Kidney (tissue), 14 donors: ENCODE measurements around the gene ICA1L. TPM values are rescaled to one million over a fixed set of nuclear protein-coding genes. Genes with fewer than 3 reads are reported as not detected.

Source experiments
- DNase-seq, 5 donors: peaks; one replicate each; pipeline ENCODE4 v3.0.0-alpha.2; 2013 to 2020
- FAIRE-seq: peaks from 2 replicates; lab custom pipeline; 2012; peaks lifted over from hg19 to GRCh38; lab: Jason Lieb, UNC
- H3K27ac ChIP-seq, 2 donors: one replicate each; pipeline ENCODE4 v1.7.0; 2013; ENCODE audit warnings: low read depth in 2 of 2, low read length in 2 of 2, inconsistent platforms in 1 of 2
- H3K27me3 ChIP-seq: one replicate; pipeline ENCODE4 v1.7.1; 2013; ENCODE audit warnings: low read length, inconsistent platforms; ENCODE audit not compliant: control insufficient read depth, insufficient read depth
- H3K36me3 ChIP-seq, 3 donors: one replicate each; pipeline versions ENCODE4 v1.7.0 to v1.7.1; 2013; ENCODE audit warnings: low read length in 3 of 3, control low read depth in 1 of 3, inconsistent platforms in 1 of 3; ENCODE audit not compliant: insufficient read depth in 3 of 3, control insufficient read depth in 2 of 3
- H3K4me1 ChIP-seq, 3 donors: one replicate each; pipeline versions ENCODE4 v1.7.0 to v1.7.1; 2013; ENCODE audit warnings: low read length in 3 of 3, inconsistent platforms in 1 of 3, low read depth in 1 of 3; ENCODE audit not compliant: control insufficient read depth in 2 of 3, insufficient read depth in 2 of 3
- H3K4me3 ChIP-seq, 3 donors: one replicate each; pipeline versions ENCODE4 v1.7.0 to v1.8.1; 2013; ENCODE audit warnings: low read length in 3 of 3, control low read depth in 1 of 3, inconsistent platforms in 1 of 3
- H3K9ac ChIP-seq, 3 donors: one replicate each; pipeline versions ENCODE4 v1.7.0 to v1.7.1; 2013; ENCODE audit warnings: low read length in 3 of 3, control low read depth in 1 of 3, inconsistent platforms in 1 of 3
- H3K9me3 ChIP-seq, 3 donors: one replicate each; pipeline versions ENCODE4 v1.7.0 to v1.7.1; 2013; ENCODE audit warnings: low read length in 3 of 3, control low read depth in 1 of 3, inconsistent platforms in 1 of 3; ENCODE audit not compliant: control insufficient read depth in 2 of 3, insufficient read depth in 1 of 3
- intact Hi-C: fragments of 100-400 bp; cut with DNase I; formaldehyde crosslinking; loops from one replicate; pipeline ENCODE4 v1.11.1; 2022
- polyA plus RNA-seq: library from polyadenylated mRNA; stranded (reverse); fragments of 350-450 nt; fragmentation: Illumina TruSeq; extraction: RNeasy Lipid Tissue Mini Kit (QIAGEN cat#74804); gene quantifications from one replicate; pipeline ENCODE4 v1.2.3, GENCODE V29; 2014; ENCODE audit warnings: low read depth, low replicate concordance; ENCODE audit not compliant: insufficient read depth
- total RNA-seq: library from RNA; stranded (reverse); fragmentation: NEBNext Ultra II Directional; extraction: Animal tissue kit (Norgen Biotek cat#: 25700); gene quantifications from one replicate; pipeline ENCODE4 v1.2.1, GENCODE V29; 2021
- TF ChIP-seq, protein P1 (sequence below): IDR thresholded peaks from 3 replicates; pipeline ENCODE4 v1.5.1; 2012; ENCODE audit warnings: mild to moderate bottlenecking, moderate library complexity, borderline replicate concordance; ENCODE audit not compliant: insufficient read depth; ENCODE audit errors: extremely low read depth
- donor health status: control.
- donor health status: control.
- donor health status: control.
- donor health status: control.
- donor health status: control.
- donor health status: DM: yes; HTN: yes; CAD: no.
- donor health status: Normal renal cell carcinoma (clear cell type).

Gene ICA1L
- total and polyA plus RNA-seq, 2 donors from 2014 or later, result 1.5 to 9.9 TPM

DNA sequence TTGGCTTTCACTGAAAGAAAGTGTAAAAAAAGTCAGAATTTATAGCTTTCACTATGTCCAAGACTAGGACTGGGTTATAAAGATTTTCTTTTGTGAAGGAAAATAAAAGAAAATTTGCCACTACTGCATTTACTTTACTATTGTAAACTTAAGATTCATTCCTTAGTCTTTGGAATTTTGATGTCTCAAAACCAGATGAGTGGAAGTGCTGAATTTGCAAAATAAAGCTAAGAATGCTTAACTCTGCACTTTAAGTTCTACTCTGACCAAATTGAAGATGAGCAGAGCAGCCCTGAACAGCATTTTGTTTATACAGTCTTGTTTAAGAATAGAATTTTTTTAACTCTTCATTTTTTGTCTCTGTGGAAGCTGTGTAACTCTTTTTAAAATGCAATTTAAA is 102.4 kb downstream of the ICA1L start:
- H3K36me3 ChIP-seq, result peaks cover 0 to 4% (median 2%) of the 10 kb centered on the region in 3 donors
- no peak overlapping the region for H3K4me3 ChIP-seq
- FAIRE-seq (no peak), DNase-seq (peak in 1 of 5 donors; percentile 22)
- H3K9ac ChIP-seq, result no peak overlapping the region
- no peaks in the 10 kb centered on the region for H3K9me3 ChIP-seq
- TF ChIP-seq, protein P1, sequence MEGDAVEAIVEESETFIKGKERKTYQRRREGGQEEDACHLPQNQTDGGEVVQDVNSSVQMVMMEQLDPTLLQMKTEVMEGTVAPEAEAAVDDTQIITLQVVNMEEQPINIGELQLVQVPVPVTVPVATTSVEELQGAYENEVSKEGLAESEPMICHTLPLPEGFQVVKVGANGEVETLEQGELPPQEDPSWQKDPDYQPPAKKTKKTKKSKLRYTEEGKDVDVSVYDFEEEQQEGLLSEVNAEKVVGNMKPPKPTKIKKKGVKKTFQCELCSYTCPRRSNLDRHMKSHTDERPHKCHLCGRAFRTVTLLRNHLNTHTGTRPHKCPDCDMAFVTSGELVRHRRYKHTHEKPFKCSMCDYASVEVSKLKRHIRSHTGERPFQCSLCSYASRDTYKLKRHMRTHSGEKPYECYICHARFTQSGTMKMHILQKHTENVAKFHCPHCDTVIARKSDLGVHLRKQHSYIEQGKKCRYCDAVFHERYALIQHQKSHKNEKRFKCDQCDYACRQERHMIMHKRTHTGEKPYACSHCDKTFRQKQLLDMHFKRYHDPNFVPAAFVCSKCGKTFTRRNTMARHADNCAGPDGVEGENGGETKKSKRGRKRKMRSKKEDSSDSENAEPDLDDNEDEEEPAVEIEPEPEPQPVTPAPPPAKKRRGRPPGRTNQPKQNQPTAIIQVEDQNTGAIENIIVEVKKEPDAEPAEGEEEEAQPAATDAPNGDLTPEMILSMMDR, result no peak
- intact Hi-C loops, result no loop called here
- no peaks in the 10 kb centered on the region for H3K27me3 ChIP-seq
- H3K27ac ChIP-seq, result no peak overlapping the region
- no peaks in the 10 kb centered on the region for H3K4me1 ChIP-seq

- Histone ChIP-seq H3K9me3 (no peaks in the 10 kb centered on the region), H3K4me1 (no peaks in the 10 kb centered on the region), H3K27me3 (no peaks in the 10 kb centered on the region), H3K9ac (no peak overlapping the region), H3K4me3 (no peak overlapping the region), H3K27ac (no peak overlapping the region), H3K36me3 (peaks cover 0 to 4% (median 2%) of the 10 kb centered on the region in 3 donors)
- intact Hi-C loops, result no loop called here
- DNase-seq (peak in 1 of 5 donors; percentile 8), FAIRE-seq (no peak)
- TF ChIP-seq, protein P1, result no peak
Measured at GRCh38 chr2:202768273-202768672, 103.3 kb downstream of the ICA1L start.

DNA sequence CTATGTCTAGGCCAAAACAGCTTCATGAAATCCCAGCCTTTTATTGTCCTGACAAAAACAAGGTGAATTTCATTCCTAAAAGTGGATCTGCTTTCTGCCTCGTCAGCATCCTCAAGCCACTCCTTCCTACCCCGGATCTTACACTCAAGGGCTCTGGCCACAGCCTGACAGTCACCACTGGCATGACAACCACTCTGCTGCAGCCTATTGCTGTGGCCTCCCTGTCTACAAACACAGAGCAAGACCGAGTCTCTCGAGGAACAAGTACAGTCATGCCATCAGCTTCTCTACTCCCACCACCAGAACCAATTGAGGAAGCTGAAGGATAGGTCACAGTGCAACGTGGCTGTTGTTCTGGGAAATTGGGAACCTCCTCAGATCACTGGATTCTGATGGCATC is 106.1 kb downstream of the ICA1L start:
- Histone ChIP-seq H3K9me3 (no peaks in the 10 kb centered on the region), H3K9ac (no peak overlapping the region), H3K27me3 (no peaks in the 10 kb centered on the region), H3K36me3 (peaks cover 0 to 4% (median 0%) of the 10 kb centered on the region in 3 donors), H3K4me3 (no peak overlapping the region), H3K27ac (no peak overlapping the region), H3K4me1 (no peaks in the 10 kb centered on the region)
- FAIRE-seq, result no peak
- no peak for DNase-seq
- TF ChIP-seq, protein P1, result no peak
- intact Hi-C loops, result no loop called here

GRCh38 chr2:202764991-202765390 is 106.6 kb downstream of the ICA1L start:
- Histone ChIP-seq H3K4me1 (no peaks in the 10 kb centered on the region), H3K36me3 (peaks cover 0 to 8% (median 3%) of the 10 kb centered on the region in 3 donors), H3K27ac (no peak overlapping the region), H3K4me3 (no peak overlapping the region), H3K27me3 (no peaks in the 10 kb centered on the region), H3K9ac (no peak overlapping the region), H3K9me3 (no peaks in the 10 kb centered on the region)
- intact Hi-C loops, result no loop called here
- no peak for FAIRE-seq
- no peak for DNase-seq
- TF ChIP-seq, protein P1, result no peak
